HCT116 (cell line): ENCODE data around the gene SPAG6.

ENCODE experiments used
- CTCF ChIP-seq, 3 experiments: fragments of 200-600 bp in 1 of 3; sonication (generic) in 1 of 3; IDR thresholded peaks in 2 of 3; conservative IDR thresholded peaks in 1 of 3; 2 replicates each; pipeline ENCODE4 v1.5.1; 2012 to 2017; ENCODE audit warnings: low read depth in 2 of 3, low read length in 2 of 3, antibody characterized with exemption in 1 of 3, borderline replicate concordance in 1 of 3, control low read depth in 1 of 3, mild to moderate bottlenecking in 1 of 3, mixed read lengths in 1 of 3, mixed run types in 1 of 3, moderate library complexity in 1 of 3; ENCODE audit not compliant: insufficient read depth in 1 of 3
- SRF ChIP-seq: IDR thresholded peaks from 2 replicates; pipeline ENCODE4 v1.6.1; 2012; ENCODE audit warnings: low read depth
- YY1 ChIP-seq: IDR thresholded peaks from 2 replicates; pipeline ENCODE4 v1.6.1; 2011; ENCODE audit warnings: low read length, low read depth, moderate library complexity, mild to moderate bottlenecking; ENCODE audit not compliant: insufficient replicate concordance; ENCODE audit errors: extremely low read depth

GRCh38 chr10:22349755-22350154 lies 4.5 kb downstream of the SPAG6 start:
- TF ChIP-seq YY1 = no peak
- no peak for TF ChIP-seq SRF
- TF ChIP-seq CTCF (IDR thresholded peaks at IDR 0.05 in 2 of 3, conservative IDR thresholded peaks at IDR 0.05 in 1 of 3; ENCODE audit: borderline replicate concordance in 1 of 3, insufficient read depth in 1 of 3, low read depth in 2 of 3, low read length in 2 of 3) = no peak
